IMR-90 (cell line): ENCODE measurements around the gene MAN2A1. TPM values are rescaled to one million over a fixed set of nuclear protein-coding genes. Genes with fewer than 3 reads are reported as not detected.

Source experiments
- ATAC-seq: fragments of 200-7000 bp; cut with Tn5 transposase; 2 replicates; pipeline ENCODE4 v1.9.1; 2020; ENCODE audit warnings: low read depth, mild to moderate bottlenecking, moderate library complexity
- BruUV-seq: library from RNA; stranded (reverse); fragments of 400-500 nt; replicated peaks from 2 replicates; lab custom pipeline; 2021; lab: Mats Ljungman, UMichigan
- CTCF ChIA-PET: fragments of 300-600 bp; formaldehyde crosslinking; extraction: SDS; loops from one replicate; lab custom pipeline; 2021; ENCODE audit warnings: antibody characterized with exemption; lab: Yijun Ruan, JAX
- POLR2A ChIA-PET: fragments of 300-600 bp; sonication (Branson Sonifier 250); formaldehyde crosslinking; loops from one replicate; lab custom pipeline; 2022; ENCODE audit warnings: antibody characterized with exemption; ENCODE audit not compliant: unreplicated experiment; lab: Charles Lee
- DNase-seq: peaks from one replicate; pipeline ENCODE4 v3.0.0; 2013
- H2AFZ ChIP-seq: replicated peaks from 2 replicates; pipeline ENCODE3; 2013; ENCODE audit warnings: low read length, mild to moderate bottlenecking; ENCODE audit not compliant: poor library complexity
- H2AK5ac ChIP-seq: 2 replicates; pipeline ENCODE4 v1.6.1; 2013; ENCODE audit warnings: low read depth, low read length, inconsistent platforms
- H2AK9ac ChIP-seq: replicated peaks from 2 replicates; pipeline ENCODE3; 2013; ENCODE audit warnings: mild to moderate bottlenecking, low read depth, low read length, moderate library complexity; ENCODE audit not compliant: poor library complexity
- H2BK120ac ChIP-seq: 2 replicates; pipeline ENCODE4 v1.6.1; 2013; ENCODE audit warnings: low read depth, low read length, inconsistent platforms
- H2BK15ac ChIP-seq: 3 replicates; pipeline ENCODE4 v1.6.1; 2013; ENCODE audit warnings: low read depth, low read length, inconsistent platforms
- H2BK20ac ChIP-seq: 2 replicates; pipeline ENCODE4 v1.6.1; 2013; ENCODE audit warnings: low read depth, mild to moderate bottlenecking, inconsistent platforms, low read length, moderate library complexity
- H2BK5ac ChIP-seq: 2 replicates; pipeline ENCODE4 v1.6.1; 2013; ENCODE audit warnings: mild to moderate bottlenecking, low read depth, low read length, inconsistent platforms; ENCODE audit not compliant: poor library complexity, severe bottlenecking
- H3K14ac ChIP-seq: replicated peaks from 2 replicates; pipeline ENCODE4 v1.6.1; 2013; ENCODE audit warnings: low read depth, low read length, inconsistent platforms
- H3K18ac ChIP-seq: 2 replicates; pipeline ENCODE4 v1.6.1; 2013; ENCODE audit warnings: low read depth, low read length, control low read depth
- H3K23ac ChIP-seq: 2 replicates; pipeline ENCODE4 v1.6.1; 2013; ENCODE audit warnings: low read depth, low read length, inconsistent platforms
- H3K27ac ChIP-seq: 2 replicates; pipeline ENCODE4 v1.5.1; 2013; ENCODE audit warnings: mild to moderate bottlenecking, control low read depth, low read length; ENCODE audit not compliant: insufficient read depth
- H3K27me3 ChIP-seq: 2 replicates; pipeline ENCODE4 v1.6.1; 2013; ENCODE audit warnings: low read length; ENCODE audit not compliant: control insufficient read depth, insufficient read depth
- H3K36me3 ChIP-seq: 2 replicates; pipeline ENCODE4 v1.6.1; 2013; ENCODE audit warnings: low read length, mixed read lengths; ENCODE audit not compliant: control insufficient read depth, insufficient read depth
- H3K4ac ChIP-seq: 2 replicates; pipeline ENCODE4 v1.6.1; 2013; ENCODE audit warnings: low read depth, low read length, inconsistent platforms
- H3K4me1 ChIP-seq: 2 replicates; pipeline ENCODE4 v1.6.1; 2013; ENCODE audit warnings: low read length, mixed read lengths; ENCODE audit not compliant: control insufficient read depth, insufficient read depth
- H3K4me2 ChIP-seq: 2 replicates; pipeline ENCODE4 v1.6.1; 2013; ENCODE audit warnings: low read depth, mild to moderate bottlenecking, control low read depth, low read length, moderate library complexity
- H3K4me3 ChIP-seq: 2 replicates; pipeline ENCODE4 v1.5.1; 2013; ENCODE audit warnings: low read depth, mild to moderate bottlenecking, control low read depth, low read length, moderate library complexity; ENCODE audit not compliant: insufficient read depth
- H3K56ac ChIP-seq: 2 replicates; pipeline ENCODE4 v1.6.1; 2013; ENCODE audit warnings: low read length, inconsistent platforms; ENCODE audit not compliant: insufficient read depth; ENCODE audit errors: extremely low read depth
- H3K79me1 ChIP-seq, 2 experiments: 2 replicates each; pipeline ENCODE4 v1.6.1; 2013; ENCODE audit warnings: low read length in 2 of 2, inconsistent platforms in 1 of 2, low read depth in 1 of 2
- H3K9ac ChIP-seq: 2 replicates; pipeline ENCODE4 v1.6.1; 2013; ENCODE audit warnings: low read depth, low read length, control low read depth
- H3K9me1 ChIP-seq: 2 replicates; pipeline ENCODE4 v1.6.1; 2013; ENCODE audit warnings: low read length, inconsistent platforms; ENCODE audit not compliant: insufficient read depth
- H3K9me3 ChIP-seq: 2 replicates; pipeline ENCODE4 v1.6.1; 2013; ENCODE audit warnings: low read length; ENCODE audit not compliant: control insufficient read depth, insufficient read depth
- H4K20me1 ChIP-seq: 2 replicates; pipeline ENCODE4 v1.6.1; 2013; ENCODE audit warnings: low read length, inconsistent platforms; ENCODE audit not compliant: insufficient read depth
- H4K5ac ChIP-seq: 2 replicates; pipeline ENCODE4 v1.6.1; 2013; ENCODE audit warnings: mild to moderate bottlenecking, low read depth, low read length, control low read depth
- H4K8ac ChIP-seq, 2 experiments: 2 replicates each; pipeline ENCODE4 v1.6.1; 2013; ENCODE audit warnings: low read depth in 2 of 2, low read length in 2 of 2, control low read depth in 1 of 2, inconsistent platforms in 1 of 2
- H4K91ac ChIP-seq: 2 replicates; pipeline ENCODE4 v1.6.1; 2013; ENCODE audit warnings: low read depth, low read length, inconsistent platforms; ENCODE audit not compliant: insufficient read depth
- BHLHE40 ChIP-seq: fragments of 150-350 bp; IDR thresholded peaks from 2 replicates; pipeline ENCODE4 v1.6.1; 2016; ENCODE audit warnings: mild to moderate bottlenecking, low read depth, low read length
- CHD1 ChIP-seq: IDR thresholded peaks from 2 replicates; pipeline ENCODE4 v1.6.1; 2012; ENCODE audit warnings: low read depth, low read length, improper control_type of control experiment
- FOS ChIP-seq: fragments of 150-350 bp; IDR thresholded peaks from 2 replicates; pipeline ENCODE4 v1.6.1; 2016; ENCODE audit warnings: low read depth, low read length
- MAZ ChIP-seq: IDR thresholded peaks from 2 replicates; pipeline ENCODE4 v1.6.1; 2012; ENCODE audit warnings: low read depth, mild to moderate bottlenecking, low read length, improper control_type of control experiment, moderate library complexity, borderline replicate concordance
- MXI1 ChIP-seq: IDR thresholded peaks from 2 replicates; pipeline ENCODE4 v1.6.1; 2012; ENCODE audit warnings: low read depth, mild to moderate bottlenecking, low read length, moderate library complexity, borderline replicate concordance
- RCOR1 ChIP-seq: IDR thresholded peaks from 2 replicates; pipeline ENCODE4 v1.6.1; 2012; ENCODE audit warnings: mild to moderate bottlenecking, low read length, improper control_type of control experiment; ENCODE audit not compliant: insufficient replicate concordance
- SMC3 ChIP-seq: fragments of 150-350 bp; IDR thresholded peaks from 2 replicates; pipeline ENCODE4 v1.6.1; 2016; ENCODE audit warnings: low read depth, mild to moderate bottlenecking, antibody characterized with exemption, low read length, moderate library complexity
- WGBS, 2 experiments: methylation state at CpG; one replicate each; pipeline versions ENCODE4 v1.1.5 to v1.1.7; 2013; ENCODE audit warnings: missing lambda C conversion rate in 2 of 2; ENCODE audit not compliant: insufficient read length in 1 of 2; ENCODE audit errors: extremely low coverage in 2 of 2; 5-methylcytosine and 5-hydroxymethylcytosine counted together
- dilution Hi-C: fragments of 300-500 bp; cut with HindIII; formaldehyde crosslinking; loops from one replicate; pipeline ENCODE4 v1.14.3; 2018; ENCODE audit warnings: low sequenced_read_pairs; ENCODE audit not compliant: unreplicated experiment
- in situ Hi-C: fragments of 300-500 bp; cut with MboI; formaldehyde crosslinking; loops from 3 replicates; pipeline ENCODE4 v1.14.3; 2019; ENCODE audit warnings: low sequenced_read_pairs, inconsistent platforms, mixed read lengths
- intact Hi-C: fragments of 100-400 bp; cut with micrococcal nuclease; formaldehyde crosslinking; loops from 2 replicates; pipeline ENCODE4 v1.10.0; 2022
- polyA plus RNA-seq, 3 experiments: library from polyadenylated mRNA; depleted of rRNA; stranded (reverse); fragments of >200 nt; gene quantifications; 2 replicates each; pipeline ENCODE4 v1.2.3, GENCODE V29; 2012; ENCODE audit warnings: low replicate concordance in 1 of 3
- total RNA-seq: library from RNA; depleted of rRNA; stranded (reverse); fragments of >200 nt; gene quantifications from 2 replicates; pipeline ENCODE4 v1.2.3, GENCODE V29; 2012

Gene MAN2A1
- total and polyA plus RNA-seq, 2 of the 4 experiments (the other 2 are of a cell fraction), result 16.4 to 29.6 TPM

DNA sequence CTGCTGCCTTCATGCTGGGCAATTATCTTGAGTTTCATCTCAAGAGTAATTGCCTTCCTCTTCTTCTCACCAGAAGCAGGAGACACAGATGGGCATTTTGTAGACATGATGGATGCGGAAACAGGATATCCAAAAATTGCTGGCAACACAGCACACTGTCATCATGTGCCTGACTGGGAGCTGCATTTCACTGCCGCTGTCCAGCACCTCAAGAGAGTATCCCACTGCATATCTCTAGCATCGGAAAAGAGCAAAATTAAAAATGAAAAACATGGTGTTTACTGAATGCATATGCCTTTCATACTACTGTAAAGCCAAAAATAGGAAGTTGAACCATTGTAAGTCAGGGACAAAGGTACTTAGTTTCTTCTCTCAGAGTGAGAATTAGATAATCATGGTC lies 210.7 kb downstream of the MAN2A1 start:
- peaks cover 1% of the 10 kb centered on the region; the same call in 1 of the 2 replicates for H3K27me3 ChIP-seq
- no peak overlapping the region for H2BK15ac ChIP-seq
- no peaks in the 10 kb centered on the region for H4K20me1 ChIP-seq
- no peak overlapping the region for H3K4ac ChIP-seq
- H2BK120ac ChIP-seq, result no peak overlapping the region
- no peak overlapping the region for H2AFZ ChIP-seq
- 0 out of 2 replicates have a peak, but pooled peaks cover 3% of the 10 kb centered on the region for H3K9me1 ChIP-seq
- DNase-seq, result no peak
- no TSS peak for BruUV-seq
- ChIA-PET POLR2A (no interaction called here), CTCF (no interaction called here)
- H3K23ac ChIP-seq, result no peak overlapping the region
- H3K79me1 ChIP-seq, result no peaks in the 10 kb centered on the region
- intact Hi-C loops (no loop called here), dilution Hi-C loops (no loop called here), in situ Hi-C loops (no loop called here)
- H2AK9ac ChIP-seq, result no peak overlapping the region
- no peak overlapping the region for H2BK5ac ChIP-seq
- H3K14ac ChIP-seq, result no peak overlapping the region
- no peak overlapping the region for H3K4me2 ChIP-seq
- no peak overlapping the region for H2BK20ac ChIP-seq
- H3K9ac ChIP-seq, result no peak overlapping the region
- no peak overlapping the region for H3K18ac ChIP-seq
- H3K4me1 ChIP-seq, result no peaks in the 10 kb centered on the region
- TF ChIP-seq RCOR1 (no peak), FOS (no peak), SMC3 (no peak), MAZ (no peak), BHLHE40 (no peak), CHD1 (no peak), MXI1 (no peak)
- H3K56ac ChIP-seq, result no peak overlapping the region
- H3K9me3 ChIP-seq, result no peaks in the 10 kb centered on the region
- no peak overlapping the region for H4K91ac ChIP-seq
- no peak overlapping the region for H4K8ac ChIP-seq
- H3K27ac ChIP-seq, result no peak overlapping the region
- H3K4me3 ChIP-seq, result no peak overlapping the region
- no peak overlapping the region for H2AK5ac ChIP-seq
- no peak for ATAC-seq
- no CpG with 5 or more reads among the region's 3 CpGs for WGBS, 2 experiments
- no peaks in the 10 kb centered on the region for H3K36me3 ChIP-seq
- H4K5ac ChIP-seq, result no peak overlapping the region
